ENCODE data around the gene GPR62. TPM values are rescaled to one million over a fixed set of nuclear protein-coding genes. Genes with fewer than 3 reads are reported as not detected.

GPR62 gene
- polyA plus RNA-seq, 1 of the 3 experiments (the other 2 are of a cell fraction) = 0.02 TPM

DNA sequence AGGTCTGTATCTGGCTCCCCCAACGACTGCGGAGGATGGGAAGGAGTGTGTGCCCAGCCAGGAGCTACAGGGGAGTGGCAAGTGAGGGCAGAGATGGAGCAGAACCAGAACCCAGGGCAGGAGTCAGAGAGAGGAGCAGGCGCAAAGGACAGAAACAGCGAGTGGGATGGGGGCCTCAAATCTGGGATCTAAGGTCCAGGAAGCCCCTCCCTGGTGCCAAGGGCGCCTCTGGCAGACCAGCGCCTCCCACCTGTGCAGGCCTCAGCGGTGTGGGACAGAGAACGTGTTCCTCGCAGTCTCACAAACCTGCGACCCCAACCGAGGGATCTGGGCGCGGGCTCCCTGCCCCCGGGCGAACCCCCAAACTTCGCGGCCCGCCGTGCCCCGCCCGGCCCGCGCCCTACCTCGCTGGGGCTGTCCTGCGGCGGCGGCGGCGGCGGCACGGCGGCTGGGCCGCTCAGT is 11.8 kb downstream of the GPR62 start:
- peak; percentile 58 for DNase-seq
- peak overlapping the region; percentile 35 to 74; a peak in 3 of 4 replicates for H3K27ac ChIP-seq (ENCODE audit: low read depth in 2 of 2, low read length in 1 of 2)
- H2AFZ ChIP-seq (ENCODE audit: low read depth) = peak overlapping the region; percentile 63; the same call in 1 of the 2 replicates
- peak overlapping the region; percentile 99 for H3K4me2 ChIP-seq
- 0 out of 2 replicates have a peak, but pooled peaks cover 4% of the 10 kb centered on the region for H4K20me1 ChIP-seq (ENCODE audit: insufficient read depth)
- no peaks in the 10 kb centered on the region for H3K27me3 ChIP-seq (ENCODE audit: insufficient read depth)
- H3K4me1 ChIP-seq (ENCODE audit: control insufficient read depth in 1 of 2, insufficient read depth in 2 of 2, low read depth in 1 of 2, low read length in 1 of 2) = peaks cover 4 to 67% of the 10 kb centered on the region in 2 experiments; a peak in 2 of 4 replicates
- ChIA-PET CTCF (interaction anchor here (0.7 to 10.7 kb wide), 7 partner anchors 7 to 154 kb away, joined by 3 to 84 read pairs (median 10); partner anchors contain the start of genes ABHD14A, ABHD14B, ACY1 and DUSP7), POLR2A (interaction anchor here (3.9 kb wide), 1 partner anchor 25 kb away, joined by 19 read pairs; the partner anchor contains the start of genes PARP3 and RRP9)
- TF ChIP-seq TAF1 (IDR thresholded peaks at IDR 0.05; ENCODE audit: borderline replicate concordance, low read depth, low read length) = no peak
- no peak for TF ChIP-seq RXRA (IDR thresholded peaks at IDR 0.05; ENCODE audit: borderline replicate concordance, low read depth)
- TF ChIP-seq ELF1 (IDR thresholded peaks at IDR 0.05) = no peak
- TF ChIP-seq TEAD4 (IDR thresholded peaks at IDR 0.05; ENCODE audit: borderline replicate concordance, insufficient read depth) = no peak
- TF ChIP-seq GABPA (IDR thresholded peaks at IDR 0.05; ENCODE audit: low read depth) = no peak
- TF ChIP-seq FOXJ3 (CRISPR knock-in tag; IDR thresholded peaks at IDR 0.05) = no peak
- TF ChIP-seq, protein P1, sequence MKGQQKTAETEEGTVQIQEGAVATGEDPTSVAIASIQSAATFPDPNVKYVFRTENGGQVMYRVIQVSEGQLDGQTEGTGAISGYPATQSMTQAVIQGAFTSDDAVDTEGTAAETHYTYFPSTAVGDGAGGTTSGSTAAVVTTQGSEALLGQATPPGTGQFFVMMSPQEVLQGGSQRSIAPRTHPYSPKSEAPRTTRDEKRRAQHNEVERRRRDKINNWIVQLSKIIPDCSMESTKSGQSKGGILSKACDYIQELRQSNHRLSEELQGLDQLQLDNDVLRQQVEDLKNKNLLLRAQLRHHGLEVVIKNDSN (IDR thresholded peaks at IDR 0.05; ENCODE audit: borderline replicate concordance, low read depth) = no peak
- no peak for TF ChIP-seq YY1 (IDR thresholded peaks at IDR 0.05; ENCODE audit: low read depth)
- TF ChIP-seq RAD21 (IDR thresholded peaks at IDR 0.05; ENCODE audit: low read length) = no peak
- peaks cover 39% of the 10 kb centered on the region for H3K79me2 ChIP-seq (ENCODE audit: insufficient read depth)
- no peaks in the 10 kb centered on the region for H3K9me2 ChIP-seq
- peak overlapping the region; percentile 79 for H3K9ac ChIP-seq
- H3F3A ChIP-seq (replicated peaks; ENCODE audit: insufficient read depth) = peaks cover 12% of the 10 kb centered on the region
- peak overlapping the region; percentile 76 to 79 for H3K4me3 ChIP-seq (ENCODE audit: low read depth in 2 of 2, low read length in 1 of 2)
- WGBS (ENCODE audit: low lambda C conversion rate) = 17% methylated on average over 5 of the region's 33 CpGs
- no peaks in the 10 kb centered on the region for H3K36me3 ChIP-seq (replicated peaks in 1 of 2; ENCODE audit: control insufficient read depth in 1 of 2, insufficient read depth in 2 of 2, low read length in 1 of 2)
- H3K9me3 ChIP-seq = no peaks in the 10 kb centered on the region

DNA sequence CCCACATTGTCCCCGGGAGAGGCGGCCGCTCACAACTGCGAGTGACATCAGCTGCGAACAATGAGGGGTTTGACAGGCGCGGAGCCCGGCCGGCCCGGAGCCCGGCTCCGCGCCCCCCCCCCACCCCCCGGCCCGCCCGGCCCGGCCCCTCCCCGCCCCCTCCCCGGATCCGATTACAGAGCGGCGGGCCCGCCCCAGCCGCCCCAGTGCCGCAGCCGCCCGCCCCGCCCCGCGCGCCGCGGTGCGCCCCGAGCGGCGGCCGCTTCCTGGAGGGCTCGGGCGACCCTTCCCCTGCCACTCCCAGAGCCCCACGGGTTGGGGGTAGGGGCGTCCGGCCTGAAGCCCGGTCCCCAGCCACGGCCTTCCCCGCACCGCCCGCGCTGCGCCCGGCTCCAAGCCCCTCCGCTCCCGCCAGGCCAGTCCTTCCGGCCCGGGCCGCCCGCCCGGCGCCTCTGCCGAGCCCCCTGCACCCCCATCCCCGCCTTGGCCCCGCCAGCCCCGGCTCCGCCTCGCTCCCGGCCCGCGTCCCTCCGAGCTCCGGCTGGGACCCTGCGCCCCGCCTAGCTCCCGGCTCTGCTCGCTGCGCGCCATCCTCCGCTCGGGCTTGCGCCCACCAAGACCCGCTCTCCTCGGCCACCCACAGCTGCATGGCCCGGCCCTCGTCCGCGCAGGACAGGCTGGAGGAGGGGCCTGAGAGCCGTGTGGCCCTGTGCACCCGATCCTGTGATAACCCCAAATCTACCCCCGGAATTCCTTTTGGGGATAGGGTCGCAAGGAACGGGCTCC is 12.4 kb downstream of the GPR62 start, which contains the start of gene PCBP4:
Gene PCBP4 (minus strand): TSS at position 71 of the 786 bp plus-strand sequence. CDS start 6,214 bp downstream, outside the sequence.
- 1% methylated on average over 11 of the region's 90 CpGs for WGBS (ENCODE audit: low lambda C conversion rate)
- 0 out of 2 replicates have a peak, but pooled peaks cover 4% of the 10 kb centered on the region for H4K20me1 ChIP-seq (ENCODE audit: insufficient read depth)
- H3K9me3 ChIP-seq = no peaks in the 10 kb centered on the region
- TF ChIP-seq TAF1 (IDR thresholded peaks at IDR 0.05; ENCODE audit: borderline replicate concordance, low read depth, low read length) = no peak
- TF ChIP-seq JUND (IDR thresholded peaks at IDR 0.05) = no peak
- TF ChIP-seq TCF12 (IDR thresholded peaks at IDR 0.05) = no peak
- peak; percentile 40; the same call in 1 of the 2 replicates for TF ChIP-seq MXI1 (IDR thresholded peaks at IDR 0.05; ENCODE audit: low read depth, low read length)
- TF ChIP-seq CHD2 (IDR thresholded peaks at IDR 0.05; ENCODE audit: low read length, partially characterized antibody) = no peak
- TF ChIP-seq, protein P2, sequence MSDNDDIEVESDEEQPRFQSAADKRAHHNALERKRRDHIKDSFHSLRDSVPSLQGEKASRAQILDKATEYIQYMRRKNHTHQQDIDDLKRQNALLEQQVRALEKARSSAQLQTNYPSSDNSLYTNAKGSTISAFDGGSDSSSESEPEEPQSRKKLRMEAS (IDR thresholded peaks at IDR 0.05; ENCODE audit: low read depth) = 0 out of 2 replicates have a peak, but pooled peaks have one; percentile 3
- TF ChIP-seq, protein P3, sequence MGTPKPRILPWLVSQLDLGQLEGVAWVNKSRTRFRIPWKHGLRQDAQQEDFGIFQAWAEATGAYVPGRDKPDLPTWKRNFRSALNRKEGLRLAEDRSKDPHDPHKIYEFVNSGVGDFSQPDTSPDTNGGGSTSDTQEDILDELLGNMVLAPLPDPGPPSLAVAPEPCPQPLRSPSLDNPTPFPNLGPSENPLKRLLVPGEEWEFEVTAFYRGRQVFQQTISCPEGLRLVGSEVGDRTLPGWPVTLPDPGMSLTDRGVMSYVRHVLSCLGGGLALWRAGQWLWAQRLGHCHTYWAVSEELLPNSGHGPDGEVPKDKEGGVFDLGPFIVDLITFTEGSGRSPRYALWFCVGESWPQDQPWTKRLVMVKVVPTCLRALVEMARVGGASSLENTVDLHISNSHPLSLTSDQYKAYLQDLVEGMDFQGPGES (IDR thresholded peaks at IDR 0.05; ENCODE audit: low read depth, low read length) = no peak
- no peak for TF ChIP-seq RAD21 (IDR thresholded peaks at IDR 0.05; ENCODE audit: low read length)
- TF ChIP-seq SMC3 (IDR thresholded peaks at IDR 0.05; ENCODE audit: low read depth, low read length) = no peak
- TF ChIP-seq POLR2AphosphoS5 (IDR thresholded peaks at IDR 0.05; ENCODE audit: low read depth, low read length) = peak; percentile 52
- TF ChIP-seq, protein P1 (IDR thresholded peaks at IDR 0.05; ENCODE audit: borderline replicate concordance, low read depth) = no peak
- TF ChIP-seq TEAD4 (IDR thresholded peaks at IDR 0.05; ENCODE audit: borderline replicate concordance, insufficient read depth) = no peak
- TF ChIP-seq, protein P4, sequence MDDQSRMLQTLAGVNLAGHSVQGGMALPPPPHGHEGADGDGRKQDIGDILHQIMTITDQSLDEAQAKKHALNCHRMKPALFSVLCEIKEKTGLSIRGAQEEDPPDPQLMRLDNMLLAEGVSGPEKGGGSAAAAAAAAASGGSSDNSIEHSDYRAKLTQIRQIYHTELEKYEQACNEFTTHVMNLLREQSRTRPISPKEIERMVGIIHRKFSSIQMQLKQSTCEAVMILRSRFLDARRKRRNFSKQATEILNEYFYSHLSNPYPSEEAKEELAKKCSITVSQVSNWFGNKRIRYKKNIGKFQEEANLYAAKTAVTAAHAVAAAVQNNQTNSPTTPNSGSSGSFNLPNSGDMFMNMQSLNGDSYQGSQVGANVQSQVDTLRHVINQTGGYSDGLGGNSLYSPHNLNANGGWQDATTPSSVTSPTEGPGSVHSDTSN (IDR thresholded peaks at IDR 0.05) = peak; percentile 21; the same call in 1 of the 2 replicates
- TF ChIP-seq SIN3A (IDR thresholded peaks at IDR 0.05; ENCODE audit: borderline replicate concordance, low read depth, low read length) = no peak
- ChIA-PET CTCF (interaction anchor here (0.7 to 4.8 kb wide), 8 partner anchors 10 to 155 kb away, joined by 3 to 27 read pairs (median 6); partner anchors contain the start of genes ACY1, DUSP7, GPR62 and PARP3), POLR2A (interaction anchor here (0.6 to 3.9 kb wide), 3 partner anchors 15 to 27 kb away, joined by 3 to 20 read pairs (median 19); partner anchors contain the start of genes ACY1, PARP3 and RRP9)
- H3K36me3 ChIP-seq (replicated peaks in 1 of 2; ENCODE audit: control insufficient read depth in 1 of 2, insufficient read depth in 2 of 2, low read length in 1 of 2) = no peaks in the 10 kb centered on the region
- H3K4me2 ChIP-seq = peak within 1 kb of the TSS; percentile 99
- peaks cover 4 to 67% of the 10 kb centered on the region in 2 experiments; a peak in 2 of 4 replicates for H3K4me1 ChIP-seq (ENCODE audit: control insufficient read depth in 1 of 2, insufficient read depth in 2 of 2, low read depth in 1 of 2, low read length in 1 of 2)
- peak within 1 kb of the TSS; percentile 54 to 97 for H3K27ac ChIP-seq (ENCODE audit: low read depth in 2 of 2, low read length in 1 of 2)
- peaks cover 12% of the 10 kb centered on the region for H3F3A ChIP-seq (replicated peaks; ENCODE audit: insufficient read depth)
- H3K9ac ChIP-seq = peak within 1 kb of the TSS; percentile 79
- H3K27me3 ChIP-seq (ENCODE audit: insufficient read depth) = no peaks in the 10 kb centered on the region
- peak within 1 kb of the TSS; percentile 63; the same call in 1 of the 2 replicates for H2AFZ ChIP-seq (ENCODE audit: low read depth)
- H3K9me2 ChIP-seq = no peaks in the 10 kb centered on the region
- peaks cover 39% of the 10 kb centered on the region for H3K79me2 ChIP-seq (ENCODE audit: insufficient read depth)
- DNase-seq = peak; percentile 88
- peak within 1 kb of the TSS; percentile 76 to 79 for H3K4me3 ChIP-seq (ENCODE audit: low read depth in 2 of 2, low read length in 1 of 2)
